NCI-H345 (cell line): ENCODE data around the gene RSPH3.
"Not testable (repeated sequence)": the region's sequence is repeated elsewhere in the genome, so short reads cannot be mapped to it uniquely, and the experiment has no call there.

Experiments
- DNase-seq: peaks from one replicate; lab custom pipeline; 2025; lab: John Stamatoyannopoulos, UW

RSPH3 gene

GRCh38 chr6:158972241-158973233 lies 27.5 kb downstream of the RSPH3 start:
- DNase-seq, result peak; percentile 51

GRCh38 chr6:158970640-158971275 lies 29.2 kb downstream of the RSPH3 start:
- DNase-seq, result no peak

DNA sequence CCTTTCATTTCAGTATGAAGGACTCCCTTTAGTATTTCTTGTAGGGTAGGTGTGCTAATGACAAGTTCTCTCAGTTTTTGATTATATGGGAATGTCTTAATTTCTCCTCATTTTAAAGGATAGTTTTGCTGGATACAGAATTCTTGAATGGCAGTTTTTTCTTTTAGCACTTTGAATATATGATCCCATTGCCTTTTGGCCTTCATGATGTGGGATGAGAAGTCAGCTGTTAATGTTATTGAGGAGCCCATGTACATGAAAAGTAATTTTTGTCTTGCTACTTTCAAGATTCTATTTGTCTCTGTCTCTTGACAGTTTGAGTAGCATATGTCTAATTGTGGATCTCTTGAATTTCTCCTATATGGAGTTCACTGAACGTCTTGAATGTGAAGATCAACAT lies 30.9 kb downstream of the RSPH3 start:
- no peak for DNase-seq

GRCh38 chr6:158963020-158963808 lies 36.8 kb downstream of the RSPH3 start:
- no peak for DNase-seq

- no peak for DNase-seq
These were observed 37.6 kb downstream of the RSPH3 start for GRCh38 chr6:158962371-158962770.

- DNase-seq, result no peak
These were observed 40.0 kb downstream of the RSPH3 start for GRCh38 chr6:158960026-158960425.

GRCh38 chr6:158959552-158959951 lies 40.5 kb downstream of the RSPH3 start:
- no peak for DNase-seq

- DNase-seq, result no peak
These were observed 41.3 kb downstream of the RSPH3 start for GRCh38 chr6:158958504-158959386.

DNA sequence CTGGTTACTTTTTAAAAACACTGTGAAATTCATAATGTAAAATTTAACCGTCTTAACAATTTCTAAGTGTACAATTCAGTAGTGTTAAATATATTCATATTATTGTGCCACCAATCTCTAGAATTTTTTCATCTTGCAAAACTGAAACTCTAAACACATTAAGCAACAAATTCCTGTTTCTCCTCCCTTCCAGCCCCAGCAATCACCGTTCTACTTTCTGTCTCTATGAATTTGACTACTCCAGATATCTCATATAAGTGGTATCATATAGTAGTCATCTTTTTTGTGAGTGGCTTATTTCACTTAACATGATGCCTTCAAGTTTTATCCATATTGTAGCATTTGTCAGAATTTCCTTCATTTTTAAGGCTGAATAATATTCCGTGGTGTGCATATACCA lies 44.7 kb downstream of the RSPH3 start:
- no peak for DNase-seq

DNA sequence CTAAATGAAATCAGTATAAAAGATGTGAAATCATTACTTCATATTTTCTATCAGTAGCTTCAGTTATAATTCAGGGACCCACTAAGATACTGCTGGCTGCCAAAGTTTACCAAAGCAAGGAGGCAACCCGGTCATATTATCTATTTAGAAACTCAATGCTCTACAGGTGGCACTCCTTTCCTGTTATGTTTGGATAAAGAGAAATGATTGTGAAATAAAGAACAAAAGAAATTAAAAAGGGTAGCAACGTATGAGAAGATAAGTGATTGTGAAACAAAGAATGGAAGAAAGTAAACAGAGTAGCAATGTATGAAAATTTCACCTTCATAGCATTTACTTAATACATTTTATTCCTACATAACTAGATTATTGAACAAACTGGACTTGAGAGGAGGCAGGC lies 45.2 kb downstream of the RSPH3 start:
- no peak for DNase-seq

DNA sequence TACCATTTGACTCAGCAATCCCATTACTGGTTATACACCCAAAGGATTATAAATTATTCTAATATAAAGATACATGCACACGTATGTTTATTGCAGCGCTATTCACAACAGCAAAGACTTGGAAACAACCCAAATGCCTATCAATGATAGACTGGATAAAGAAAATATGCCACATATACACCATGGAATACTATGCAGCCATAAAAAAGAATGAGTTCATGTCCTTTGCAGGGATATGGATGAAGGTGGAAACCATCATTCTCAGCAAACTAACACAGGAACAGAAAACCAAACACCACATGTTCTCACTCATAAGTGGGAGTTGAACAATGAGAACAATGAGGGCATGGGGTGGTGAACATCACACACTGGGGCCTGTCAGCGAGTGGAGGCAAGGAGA lies 48.0 kb downstream of the RSPH3 start:
- DNase-seq, result not testable (repeated sequence)

DNA sequence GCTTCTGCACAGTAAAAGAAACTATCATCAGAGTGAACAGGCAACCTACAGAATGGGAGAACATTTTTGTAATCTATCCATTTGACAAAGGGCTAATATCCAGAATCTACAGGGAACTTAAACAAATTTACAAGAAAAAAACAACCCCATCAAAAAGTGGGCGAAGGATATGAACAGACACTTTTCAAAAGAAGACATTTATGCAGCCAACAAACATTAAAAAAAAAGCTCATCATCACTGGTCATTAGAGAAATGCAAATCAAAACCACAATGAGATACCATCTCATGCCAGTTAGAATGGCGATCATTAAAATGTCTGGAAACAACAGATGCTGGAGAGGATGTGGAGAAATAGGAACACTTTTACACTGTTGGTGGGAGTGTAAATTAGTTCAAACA lies 48.4 kb downstream of the RSPH3 start:
- DNase-seq, result not testable (repeated sequence)

- DNase-seq, result no peak
These were observed 52.7 kb downstream of the RSPH3 start for GRCh38 chr6:158947284-158947683.

- no peak for DNase-seq
These were observed 56.5 kb downstream of the RSPH3 start for GRCh38 chr6:158943380-158944032.

GRCh38 chr6:158942349-158942748 lies 57.7 kb downstream of the RSPH3 start:
- no peak for DNase-seq

DNA sequence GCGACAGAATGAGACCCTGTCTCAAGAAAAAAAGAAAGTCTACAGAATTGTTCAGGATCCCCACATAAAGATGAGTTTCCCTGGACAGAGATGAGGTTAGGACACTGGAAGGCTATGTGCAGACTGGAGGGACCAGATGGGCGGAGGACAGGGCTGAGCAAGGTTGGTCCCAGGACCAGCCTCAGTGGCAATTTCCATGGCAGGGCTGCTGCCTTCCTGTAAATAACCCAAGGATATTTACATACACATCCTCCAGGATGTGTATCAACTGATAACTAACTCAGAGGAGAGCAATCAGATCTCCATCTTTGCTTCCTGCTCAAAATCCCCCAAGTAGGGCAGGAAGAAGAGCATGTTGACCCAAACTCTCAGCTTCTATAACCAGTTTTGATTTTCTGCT lies 58.8 kb downstream of the RSPH3 start:
- DNase-seq, result no peak

DNA sequence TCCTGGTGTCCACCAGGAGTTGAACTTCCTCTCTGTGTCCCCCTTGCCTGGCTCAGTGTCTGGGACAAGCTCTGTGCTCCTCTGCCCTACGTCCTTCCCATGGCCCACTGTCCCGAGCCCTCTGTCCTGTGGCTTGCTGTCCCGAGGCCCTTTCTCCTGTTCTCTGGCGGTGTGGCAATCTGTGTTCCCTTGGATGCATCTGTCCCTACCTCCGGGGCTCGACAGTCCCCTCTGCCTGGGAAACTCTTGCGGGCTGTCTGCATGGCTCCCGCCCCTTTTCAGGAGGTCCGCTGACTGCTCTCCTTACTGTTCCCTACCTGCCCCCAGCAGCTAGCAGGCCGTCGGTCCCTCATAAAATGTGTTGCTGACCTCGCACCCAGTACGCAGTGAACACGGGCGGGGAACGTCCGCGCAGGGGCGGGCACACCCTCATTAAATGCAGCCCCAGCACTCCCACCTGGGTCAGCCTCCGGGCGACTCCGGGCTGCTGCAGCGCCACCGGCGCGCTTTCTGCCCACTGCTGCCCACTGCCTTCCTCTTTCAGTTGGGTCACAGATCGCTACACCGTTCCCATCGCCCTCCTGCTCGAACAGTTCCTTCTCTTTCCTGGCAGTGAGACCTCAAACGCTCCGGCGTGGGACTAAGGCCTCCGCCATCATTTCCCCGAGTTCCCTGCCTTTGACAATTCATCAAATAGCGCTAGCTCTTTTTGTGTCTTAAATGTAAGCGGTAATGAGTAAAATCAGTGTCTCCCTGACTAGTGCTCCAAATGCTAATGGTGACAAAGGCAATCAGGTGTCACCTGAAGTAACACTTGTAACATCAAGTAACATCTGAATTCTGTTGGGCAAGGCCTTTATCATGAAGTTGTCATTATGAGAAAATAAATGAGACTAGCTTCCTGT lies 60.5 kb downstream of the RSPH3 start:
- no peak for DNase-seq

- DNase-seq, result no peak
These were observed 61.2 kb downstream of the RSPH3 start for GRCh38 chr6:158938811-158939254.

- no peak for DNase-seq
These were observed 61.8 kb downstream of the RSPH3 start for GRCh38 chr6:158938220-158938619.

DNA sequence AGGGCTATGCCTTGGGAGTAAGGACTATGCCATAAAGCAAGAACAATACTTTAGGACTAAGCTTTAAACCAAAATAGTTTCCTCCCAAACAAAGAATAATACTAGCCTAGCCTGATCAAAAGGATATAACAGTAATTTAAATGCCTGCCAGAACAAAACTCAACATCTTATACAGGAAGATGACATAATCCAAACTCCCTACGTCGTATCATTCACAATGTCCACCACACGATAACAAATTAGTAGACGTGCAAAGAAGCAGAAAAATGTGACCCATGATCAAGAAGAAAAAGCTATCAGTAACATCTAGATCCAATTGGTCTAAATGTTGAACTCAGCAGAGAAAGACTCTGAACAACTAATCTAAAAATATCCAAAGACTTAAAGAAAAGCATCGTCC lies 65.8 kb downstream of the RSPH3 start:
- DNase-seq, result no peak
